GDM1 (cell line): ENCODE results near the gene ELL2.
A peak's percentile ranks its signal among the peaks of the same experiment; 100 is the strongest.
"Not testable (repeated sequence)": the region's sequence is repeated elsewhere in the genome, so short reads cannot be mapped to it uniquely, and the experiment has no call there.

ENCODE experiments used
- DNase-seq: peaks from one replicate; lab custom pipeline; 2025; lab: John Stamatoyannopoulos, UW

Gene ELL2

DNA sequence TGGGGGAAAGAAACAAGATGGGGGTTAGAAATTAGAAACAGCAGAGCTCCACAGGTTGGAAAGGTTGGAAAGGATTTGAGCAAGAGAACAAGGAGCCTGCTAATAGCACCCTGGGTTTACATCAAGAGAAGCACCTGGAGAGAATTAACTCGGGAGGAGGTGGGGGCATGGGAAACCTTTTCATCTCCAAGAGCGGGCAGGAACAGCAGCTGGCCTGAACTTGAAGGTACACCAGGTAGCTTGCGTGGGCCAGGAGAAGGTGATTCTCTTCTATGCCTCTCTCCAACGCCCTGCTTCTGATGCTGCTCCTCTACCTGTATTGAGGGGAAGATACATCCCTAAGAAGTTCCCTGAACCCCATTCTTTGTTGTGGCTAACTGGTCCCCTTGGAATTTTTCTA is 102.0 kb downstream of the ELL2 start:
- no peak for DNase-seq

DNA sequence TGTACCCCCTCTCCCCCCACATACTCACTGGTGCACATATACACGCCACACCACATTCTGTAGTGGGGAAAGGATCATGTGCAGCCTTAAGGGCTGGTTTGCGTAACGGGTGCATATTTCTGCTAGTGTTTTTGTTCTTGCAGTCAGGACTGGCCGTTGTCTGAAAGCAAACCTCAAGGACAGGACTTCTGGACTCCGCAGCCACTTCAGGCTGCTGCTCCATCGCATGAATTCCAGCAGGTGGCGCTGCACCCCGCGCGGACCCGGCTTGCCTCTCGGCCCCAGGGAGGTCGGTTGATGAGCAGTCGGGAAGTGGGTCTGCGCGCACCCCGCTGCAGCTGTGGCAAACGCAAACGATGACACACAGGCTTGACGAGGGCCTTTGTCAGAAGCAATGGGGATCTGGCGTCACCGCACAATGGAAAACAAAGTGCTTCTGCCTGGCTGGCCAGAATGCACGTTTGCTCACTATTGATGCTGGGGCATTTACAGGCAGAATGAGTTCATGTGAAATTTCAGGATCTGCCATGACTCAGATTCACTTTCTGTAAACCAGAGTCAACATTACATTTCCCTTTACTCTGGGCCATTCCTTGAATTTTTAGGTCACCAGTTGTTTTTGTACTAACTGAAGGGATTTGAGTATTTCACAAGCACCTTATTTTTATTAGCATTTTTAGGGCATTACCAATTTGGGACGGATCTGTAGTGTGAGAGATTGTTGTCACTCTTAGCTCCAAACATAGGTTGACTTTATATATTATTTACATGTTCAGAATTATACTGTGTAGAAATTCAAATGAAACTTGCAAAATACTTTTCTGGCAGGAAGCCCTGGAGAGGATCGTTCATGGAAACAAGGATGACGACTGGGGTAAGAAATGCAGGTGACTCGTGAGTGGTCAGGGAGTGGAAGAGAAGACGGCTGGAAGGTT is 102.7 kb downstream of the ELL2 start:
- peak; percentile 72 for DNase-seq

DNA sequence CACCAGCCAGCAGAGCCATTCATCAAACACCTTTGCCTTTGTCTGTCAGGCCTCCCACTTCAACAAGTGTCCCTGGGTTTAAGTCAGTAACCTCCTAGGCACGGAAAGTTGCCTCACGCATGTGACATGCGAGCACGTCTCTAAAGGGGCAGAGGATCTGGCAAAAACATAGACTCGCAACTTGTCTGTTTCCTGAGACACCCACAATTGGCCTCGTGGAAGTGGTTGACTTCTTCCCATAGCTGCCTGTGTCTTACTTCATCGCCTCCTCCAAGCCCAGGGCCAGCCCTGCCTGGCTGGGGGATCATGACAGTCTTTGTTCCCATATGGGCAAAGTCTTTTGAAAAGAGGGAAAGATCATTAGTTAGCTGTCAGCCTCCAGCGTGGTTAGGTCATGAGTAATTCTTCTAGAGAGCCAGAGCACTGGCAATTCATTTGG is 103.6 kb downstream of the ELL2 start:
- DNase-seq = no peak

DNA sequence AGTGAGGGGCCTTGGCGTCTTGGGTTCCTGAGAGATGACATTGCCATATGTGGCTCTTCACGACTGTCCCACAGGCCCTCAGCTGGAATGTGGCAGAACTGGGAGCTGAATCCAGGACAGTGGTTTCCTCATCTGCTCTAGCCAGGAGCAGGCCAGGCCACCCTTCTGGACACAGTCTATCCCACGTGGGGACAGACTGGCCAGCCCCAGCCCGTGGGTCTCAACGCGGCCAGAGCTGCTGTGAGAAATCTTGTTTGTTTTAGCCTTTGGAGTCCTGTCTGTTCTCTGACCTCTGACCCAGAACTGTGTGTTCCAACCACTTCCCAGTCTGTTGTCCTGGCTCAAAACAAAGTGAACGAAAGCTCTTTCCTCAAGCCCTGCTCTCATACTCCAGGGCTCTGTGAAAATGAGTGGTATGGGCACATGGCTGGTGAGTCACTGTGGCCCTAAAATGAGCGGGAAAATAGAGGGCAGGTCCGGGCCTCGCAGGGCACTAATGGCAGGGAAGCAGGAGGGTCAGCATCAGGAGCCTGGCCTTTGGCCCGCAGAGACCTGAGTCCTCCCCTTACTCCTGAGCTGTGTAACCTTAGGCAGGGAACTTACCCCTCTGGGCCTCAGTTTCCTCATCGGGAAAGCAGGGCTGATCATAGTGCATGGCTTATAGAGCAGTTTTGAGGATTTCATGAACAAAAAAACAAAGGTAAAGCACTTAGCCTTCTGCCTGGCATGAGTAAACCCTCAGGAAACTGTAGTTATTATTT is 104.3 kb downstream of the ELL2 start:
- DNase-seq = no peak

DNA sequence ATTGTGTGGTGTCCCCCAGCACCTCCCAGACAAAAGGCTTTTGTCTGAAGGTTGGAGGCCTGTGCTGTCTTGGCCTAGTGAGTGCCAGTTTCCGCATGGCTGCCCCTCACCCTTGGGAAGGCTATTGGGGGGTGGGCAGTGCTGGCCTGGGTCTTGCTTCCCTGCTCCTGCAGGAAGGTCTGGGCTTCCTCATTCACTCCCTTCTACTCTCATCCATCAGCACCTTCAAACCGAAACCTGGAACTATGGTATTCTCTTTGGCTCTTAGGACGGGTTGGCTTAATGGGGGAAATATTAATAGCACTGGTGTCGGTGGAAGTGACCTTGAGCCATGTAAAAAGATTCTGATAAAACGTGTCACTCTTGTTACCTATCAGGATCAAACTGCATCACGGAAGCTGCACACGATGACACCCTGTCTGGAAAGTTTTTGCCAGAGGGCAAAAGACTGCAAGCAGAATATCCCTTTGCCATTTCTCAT is 105.1 kb downstream of the ELL2 start:
- no peak for DNase-seq

DNA sequence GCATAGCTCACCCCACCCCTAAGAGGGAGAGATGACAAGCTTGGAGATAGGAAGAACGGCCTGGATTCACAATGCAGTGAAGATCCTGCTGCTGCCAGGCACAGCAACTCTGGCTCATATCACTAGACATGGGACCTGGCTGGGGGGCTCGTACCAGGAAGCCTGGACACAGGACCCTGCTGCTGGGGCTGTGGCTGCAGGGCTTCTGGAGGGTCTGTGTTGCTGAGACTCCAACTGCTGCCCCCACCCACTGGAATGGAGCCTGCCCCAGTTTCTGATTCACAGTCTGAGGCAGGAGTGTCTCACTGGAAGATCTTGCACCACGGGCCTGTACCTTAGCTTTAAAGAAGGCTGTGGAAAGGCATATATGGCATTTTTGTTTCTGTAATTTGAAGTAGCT is 108.2 kb downstream of the ELL2 start:
- DNase-seq = no peak

DNA sequence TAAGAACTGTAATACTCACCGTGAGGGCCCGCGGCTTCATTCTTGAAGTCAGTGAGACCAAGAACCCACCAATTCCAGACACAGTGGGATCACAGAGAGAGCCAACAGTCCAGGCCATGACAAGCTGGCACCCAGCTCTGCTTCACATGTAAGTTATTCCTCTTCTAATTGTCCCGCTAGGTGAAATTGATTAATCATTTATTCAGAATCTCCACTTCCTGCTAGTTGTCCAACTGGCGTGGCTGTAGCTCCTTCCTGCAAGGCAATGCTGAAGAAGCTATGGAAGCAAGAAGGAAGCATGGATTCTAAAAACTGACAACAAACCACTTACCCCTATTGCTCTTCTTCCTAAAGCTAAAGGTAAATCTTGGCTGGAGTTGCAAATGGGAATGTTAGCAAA is 109.1 kb downstream of the ELL2 start:
- no peak for DNase-seq

DNA sequence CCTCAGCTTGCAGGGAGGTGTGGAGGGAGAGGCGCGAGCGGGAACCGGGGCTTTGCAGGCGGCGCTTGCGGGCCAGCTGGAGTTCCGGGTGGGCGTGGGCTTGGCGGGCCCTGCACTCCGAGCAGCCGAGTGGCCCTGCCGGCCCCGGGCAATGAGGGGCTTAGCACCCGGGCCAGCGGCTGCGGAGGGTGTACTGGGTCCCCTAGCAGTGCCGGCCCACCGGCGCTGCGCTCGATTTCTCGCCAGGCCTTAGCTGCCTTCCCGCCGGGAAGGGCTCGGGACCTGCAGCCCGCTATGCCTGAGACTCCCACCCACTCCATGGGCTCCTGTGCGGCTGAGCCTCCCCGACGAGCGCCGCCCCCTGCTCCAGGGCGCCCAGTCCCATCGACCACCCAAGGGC is 110.5 kb downstream of the ELL2 start:
- DNase-seq = not testable (repeated sequence)

DNA sequence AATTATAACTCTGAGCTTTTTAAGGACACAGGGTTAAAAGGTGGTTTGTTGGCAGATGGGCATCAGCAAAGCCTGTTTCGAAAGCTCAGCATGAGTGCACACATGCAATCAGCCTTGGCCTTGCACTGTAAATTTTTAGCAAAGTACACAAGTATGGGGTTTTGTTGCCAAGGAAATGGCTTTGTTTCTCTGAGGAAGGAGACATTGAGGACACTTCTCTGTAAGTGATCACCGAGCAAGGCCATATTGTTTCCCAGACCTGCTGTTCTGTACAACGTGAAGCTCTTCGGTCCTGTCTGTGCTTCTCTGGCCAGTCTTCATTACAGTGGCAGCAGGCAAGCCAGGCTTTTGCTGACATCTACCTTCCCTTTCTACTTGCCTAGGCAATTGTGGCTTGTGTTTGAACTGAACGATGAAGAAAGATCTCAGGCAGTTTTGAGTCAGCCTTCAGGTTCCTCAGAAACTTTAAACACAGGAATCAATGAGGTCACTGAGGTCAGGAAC is 111.2 kb downstream of the ELL2 start:
- no peak for DNase-seq

DNA sequence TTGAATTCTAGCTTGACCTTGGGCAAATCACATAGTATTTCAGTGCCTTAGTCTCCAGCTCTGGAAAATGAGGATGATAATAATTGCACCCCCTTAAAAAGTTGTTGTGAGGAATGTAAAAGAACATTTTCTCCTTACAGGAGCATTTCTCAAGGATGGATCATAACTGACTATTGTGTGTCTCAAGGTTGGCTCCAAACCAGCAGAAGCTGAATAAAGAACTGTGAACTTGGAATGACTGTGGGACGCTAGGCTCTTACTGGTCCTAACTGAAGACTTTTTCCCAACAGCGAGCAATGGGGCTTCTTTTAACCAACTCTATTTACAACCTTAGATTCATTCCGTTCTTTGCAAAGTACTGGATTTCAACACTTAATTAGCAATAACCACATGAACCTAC is 113.0 kb downstream of the ELL2 start:
- DNase-seq = no peak

DNA sequence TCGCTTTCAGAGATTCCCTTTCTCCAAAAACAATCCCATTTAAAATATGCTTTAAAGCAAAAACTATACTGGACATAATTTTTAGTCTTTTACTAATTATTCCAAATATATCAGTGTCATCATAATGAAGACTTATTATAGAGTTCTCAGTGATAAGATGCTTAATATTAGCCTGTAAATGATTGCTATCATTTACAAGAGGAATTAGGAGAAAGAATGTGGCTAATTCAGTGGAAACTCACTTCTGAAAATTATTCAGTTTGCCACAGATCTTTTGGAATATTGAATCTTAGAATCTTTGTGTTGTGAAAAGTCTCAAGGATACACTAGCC is 114.4 kb downstream of the ELL2 start:
- no peak for DNase-seq

DNA sequence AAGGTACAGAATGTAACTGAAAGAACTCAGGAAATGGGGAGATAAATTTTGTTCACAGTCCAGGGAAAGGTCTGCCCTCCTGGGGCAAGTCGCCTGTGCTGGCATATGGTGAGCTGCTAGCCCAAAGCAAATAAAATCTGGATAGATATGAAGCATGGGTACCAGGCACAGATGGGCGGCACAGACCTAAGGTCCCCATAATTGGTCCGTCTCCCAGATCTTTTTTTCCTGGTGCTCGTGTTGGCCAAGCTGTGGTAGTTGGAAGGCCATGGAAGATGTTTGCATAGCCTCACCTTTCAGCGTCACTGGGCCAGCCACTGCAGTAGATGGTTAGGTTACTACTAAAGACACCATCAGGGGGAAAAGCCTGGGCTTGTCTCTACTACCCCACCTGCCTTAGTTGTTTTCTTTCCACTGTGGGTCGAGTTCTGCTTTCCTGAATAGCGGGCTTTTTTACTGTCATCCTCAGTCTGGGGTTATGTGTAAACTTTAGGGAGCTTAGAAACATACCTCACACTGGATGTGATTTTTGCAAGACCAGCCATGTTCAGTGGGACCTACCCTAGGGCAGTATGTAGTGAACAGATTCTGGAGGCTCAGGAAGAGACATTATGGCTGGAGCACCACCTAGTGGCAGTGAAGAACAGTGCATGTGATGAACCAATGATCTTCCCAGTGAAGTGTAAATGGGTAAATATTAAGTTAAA is 114.9 kb downstream of the ELL2 start:
- peak; percentile 54 for DNase-seq

DNA sequence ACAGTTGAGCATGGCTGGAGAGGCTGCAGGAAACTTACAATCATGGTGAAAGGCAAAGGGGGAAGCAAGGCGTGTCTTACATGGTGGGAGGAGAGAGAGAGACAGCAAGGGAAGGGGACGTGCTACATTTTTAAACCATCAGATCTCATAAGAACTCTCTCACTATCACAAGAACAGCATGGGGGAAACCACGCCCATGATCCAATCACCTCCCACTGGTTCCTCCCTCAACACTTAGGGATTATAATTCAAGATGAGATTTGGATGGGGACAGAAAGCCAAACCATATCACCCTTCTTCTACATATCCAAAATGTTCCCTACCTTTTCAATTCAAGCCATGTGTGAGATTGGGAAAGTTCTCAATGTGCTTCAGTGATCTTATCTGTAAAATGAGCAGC is 116.3 kb downstream of the ELL2 start:
- no peak for DNase-seq

DNA sequence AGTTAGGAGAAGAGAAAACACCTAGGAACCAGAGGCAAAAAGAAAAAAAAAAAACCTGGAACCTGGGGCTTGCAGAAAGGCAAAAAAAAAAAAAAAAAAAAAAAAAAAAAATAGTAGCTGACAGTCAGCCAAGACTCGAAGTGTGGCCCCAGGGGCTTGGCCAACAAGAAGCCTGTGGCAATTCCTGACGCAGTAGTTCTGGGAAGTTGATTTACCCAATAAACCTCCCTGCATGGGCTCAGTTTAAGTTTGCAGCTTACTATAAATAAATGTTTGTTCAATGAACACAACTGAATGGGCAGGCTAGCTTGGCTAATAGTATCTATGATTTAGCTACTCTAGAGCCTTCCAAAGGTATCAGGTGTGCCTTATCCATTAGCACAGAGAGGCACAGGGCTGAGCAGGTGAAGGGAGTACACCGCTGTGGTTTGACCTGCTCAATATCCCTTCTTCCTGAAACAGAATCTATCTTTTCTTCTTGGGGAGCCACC is 117.9 kb downstream of the ELL2 start:
- no peak for DNase-seq

DNA sequence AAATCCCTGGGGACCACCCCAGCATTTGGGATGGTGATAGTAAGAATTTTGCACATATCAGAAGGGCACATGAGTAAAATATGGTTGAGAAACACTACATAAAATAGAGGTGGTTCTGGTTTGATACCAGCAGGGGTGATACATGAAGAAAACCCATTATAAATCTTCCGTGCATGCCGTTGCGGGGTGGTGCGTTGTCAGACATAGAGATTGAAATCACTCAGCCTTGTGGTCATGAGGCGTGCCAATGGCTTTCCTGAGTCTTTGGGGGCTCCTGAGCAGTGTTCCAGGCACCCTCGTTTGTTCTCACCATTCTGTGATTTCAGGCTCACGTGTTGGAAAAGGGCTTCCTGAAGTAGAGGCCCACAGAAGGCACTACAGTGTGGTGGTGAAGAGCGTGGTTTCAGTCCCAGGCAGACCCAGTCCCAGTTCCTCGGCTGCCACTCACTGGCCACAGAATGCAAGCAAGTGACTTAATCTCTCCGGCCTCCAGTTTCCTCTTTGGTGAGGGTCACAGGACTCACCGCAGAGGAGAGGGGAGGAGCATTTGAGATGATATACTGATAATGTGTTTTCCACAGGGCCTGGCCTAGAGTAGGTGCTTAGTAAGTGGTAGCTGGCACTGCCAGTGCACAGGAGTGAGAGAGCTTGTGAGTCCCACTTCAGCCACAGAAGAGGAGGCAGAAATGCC is 118.7 kb downstream of the ELL2 start:
- DNase-seq = peak; percentile 91

DNA sequence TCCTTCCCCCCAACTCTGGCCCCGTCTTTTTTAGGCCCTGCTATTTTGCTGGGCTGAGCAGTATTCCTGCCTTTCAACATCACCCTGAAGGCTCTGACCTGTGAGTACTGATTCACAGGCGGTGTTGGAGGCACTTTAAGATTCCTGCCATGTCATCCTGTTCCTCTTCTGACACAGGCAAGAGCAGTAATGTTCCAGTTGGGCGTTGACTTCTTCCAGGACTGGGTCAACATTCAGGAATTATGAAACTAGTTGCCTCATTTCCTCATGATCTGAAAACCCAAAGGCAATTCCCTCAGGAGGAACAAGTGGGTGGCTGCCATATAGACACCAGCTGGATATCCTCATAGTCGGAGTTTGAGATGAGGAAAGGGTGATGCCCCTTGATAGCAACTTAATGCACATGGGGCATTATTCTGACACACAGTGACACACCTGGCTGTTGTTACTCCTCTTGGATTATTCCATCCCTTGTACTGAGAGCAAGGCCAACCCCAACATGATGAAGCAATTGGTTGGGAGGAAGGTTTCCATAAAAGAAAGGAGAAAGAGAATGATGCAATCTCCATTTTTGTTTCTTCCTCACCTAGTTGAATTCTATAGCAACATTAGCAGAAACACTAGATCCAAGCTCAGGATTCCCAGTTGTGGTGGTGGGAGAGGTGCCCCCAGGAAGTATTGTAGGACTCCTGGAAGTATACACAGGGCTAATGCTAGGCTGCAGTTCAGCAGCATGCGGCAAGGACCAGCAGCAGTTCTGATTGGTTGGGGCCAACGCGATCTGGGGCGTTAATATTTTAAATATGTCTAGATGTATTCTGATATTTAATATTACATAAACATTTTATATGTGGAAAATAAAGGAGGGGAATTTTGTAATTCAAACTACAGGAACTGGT is 119.5 kb downstream of the ELL2 start:
- no peak for DNase-seq

DNA sequence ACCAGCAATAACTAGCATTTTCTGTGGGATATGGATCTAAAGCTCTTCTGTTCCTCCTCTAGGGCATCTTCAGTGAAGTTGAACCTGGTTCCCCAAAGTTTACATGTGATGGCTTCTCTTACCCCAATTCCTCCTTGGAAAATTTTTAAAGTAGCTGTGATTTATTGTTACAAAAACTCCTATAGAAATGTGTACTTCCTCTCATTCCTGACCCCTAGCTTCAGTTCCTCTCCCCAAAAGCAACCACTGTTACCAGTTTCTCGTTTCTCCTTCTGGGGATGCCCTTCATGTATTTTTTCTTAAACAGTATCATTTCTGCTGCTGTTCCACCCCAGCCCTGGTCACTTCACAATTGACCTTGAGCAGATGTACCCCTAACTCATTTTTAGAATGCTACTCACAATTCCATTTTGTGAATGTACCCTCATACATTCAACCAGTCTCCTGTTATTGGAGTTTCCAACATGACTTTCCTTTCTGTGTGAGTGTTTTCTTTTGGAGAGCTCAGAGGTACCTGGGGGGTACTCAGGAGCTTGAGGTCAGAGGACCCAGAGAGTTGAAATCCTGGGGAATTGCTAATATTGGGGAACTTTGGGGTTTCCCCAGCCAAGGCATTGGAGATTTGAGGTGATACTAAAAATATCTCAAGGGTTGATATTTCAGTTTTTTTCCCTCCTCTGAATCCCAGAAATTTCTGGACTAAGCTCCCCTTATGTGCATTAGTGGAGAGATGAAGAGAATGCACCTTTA is 120.5 kb downstream of the ELL2 start:
- no peak for DNase-seq

DNA sequence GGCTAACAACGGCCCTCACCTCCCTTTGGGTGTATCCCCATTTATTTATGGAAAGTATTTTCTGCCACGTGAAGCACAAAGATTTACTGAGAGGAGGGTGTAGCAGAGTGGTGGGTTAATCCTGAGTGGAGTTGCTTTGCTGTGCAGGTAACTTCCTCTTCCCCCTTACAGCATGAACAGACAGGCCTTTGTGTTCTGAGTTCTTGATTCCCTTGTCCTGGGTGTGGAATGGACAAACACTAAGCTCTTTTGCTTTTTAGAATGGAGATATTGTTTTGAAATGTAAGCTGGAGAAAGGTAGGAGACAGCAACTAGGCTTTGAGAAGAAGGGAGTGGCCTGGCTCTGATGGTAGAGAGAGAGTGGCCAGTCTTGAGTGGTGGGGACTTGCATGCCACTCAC is 122.0 kb downstream of the ELL2 start:
- DNase-seq = no peak

DNA sequence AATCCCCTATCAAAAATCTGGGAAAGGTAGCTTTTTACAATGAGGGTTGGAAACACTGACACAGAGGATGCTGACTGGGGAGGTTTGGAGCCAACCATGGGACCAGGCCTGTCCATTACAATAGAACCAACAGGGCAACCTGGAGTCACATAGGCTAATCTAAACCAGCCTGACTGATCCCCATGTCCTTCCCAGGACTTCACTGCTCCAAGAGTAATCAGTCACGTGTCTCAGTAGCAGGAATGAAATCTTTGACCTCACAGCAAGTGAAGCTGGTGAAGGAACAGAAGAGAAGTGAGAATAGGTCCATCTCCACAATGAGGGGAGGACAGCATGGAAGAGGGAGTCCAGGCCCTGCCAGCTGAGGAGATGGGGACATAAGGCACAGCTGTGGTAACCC is 123.1 kb downstream of the ELL2 start:
- no peak for DNase-seq

DNA sequence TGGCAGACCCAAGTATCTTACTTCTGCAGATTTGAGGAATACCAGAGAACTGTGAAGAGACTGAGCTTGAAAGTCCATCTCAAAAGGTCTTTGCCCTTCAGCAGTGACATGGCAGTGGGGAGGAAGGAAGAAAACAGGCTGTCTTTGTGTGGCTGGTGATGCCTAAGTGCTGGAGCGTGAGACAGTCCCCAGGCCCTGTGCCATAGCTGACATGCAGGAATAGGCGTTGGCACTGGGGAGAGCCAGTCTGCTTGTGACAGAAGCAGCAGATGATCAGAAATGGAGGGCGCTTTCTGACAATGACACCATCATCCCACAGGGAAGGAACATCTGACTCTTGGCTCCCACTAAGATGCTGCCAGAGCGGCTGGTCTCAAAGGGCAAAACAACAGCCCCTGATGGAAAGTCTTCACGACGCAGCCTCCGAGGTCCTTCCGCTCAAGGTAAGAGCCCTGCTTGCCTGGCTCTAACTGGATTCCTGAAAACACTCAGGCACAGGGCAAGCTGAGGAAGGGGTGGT is 123.6 kb downstream of the ELL2 start:
- DNase-seq = no peak
